GM12878 (cell line): Measurements from ENCODE around the gene RDM1. TPM values are rescaled to one million over a fixed set of nuclear protein-coding genes. Genes with fewer than 3 reads are reported as not detected.
A peak's percentile ranks its signal among the peaks of the same experiment; 100 is the strongest.

ENCODE experiments used
- ASH2L ChIP-seq: fragments of 300-600, 200-600 bp; sonication (generic); IDR thresholded peaks from 2 replicates; pipeline ENCODE4 v1.6.1; 2017; ENCODE audit warnings: low read depth, mild to moderate bottlenecking, borderline replicate concordance
- CBX5 ChIP-seq: sonication (generic); IDR thresholded peaks from 2 replicates; pipeline ENCODE4 v1.6.1; 2016; ENCODE audit warnings: low read depth, moderate library complexity, mild to moderate bottlenecking, inconsistent platforms
- CHD2 ChIP-seq: IDR thresholded peaks from 2 replicates; pipeline ENCODE4 v1.6.1; 2011; ENCODE audit warnings: low read depth, low read length, improper control_type of control experiment, borderline replicate concordance
- FOS ChIP-seq: IDR thresholded peaks from 3 replicates; pipeline ENCODE4 v1.6.1; 2011; ENCODE audit warnings: borderline replicate concordance; ENCODE audit not compliant: insufficient read length; ENCODE audit errors: extremely low read depth
- IKZF1 ChIP-seq: fragments of 450-650 bp; conservative IDR thresholded peaks from 2 replicates; pipeline ENCODE4 v1.6.1; 2017; ENCODE audit warnings: antibody characterized with exemption, mild to moderate bottlenecking
- KAT2A ChIP-seq: conservative IDR thresholded peaks from 2 replicates; pipeline ENCODE4 v1.6.1; 2011; ENCODE audit warnings: low read depth, low read length; ENCODE audit not compliant: control insufficient read depth
- RCOR1 ChIP-seq: conservative IDR thresholded peaks from 2 replicates; pipeline ENCODE4 v1.6.1; 2012; ENCODE audit warnings: low read depth, low read length, improper control_type of control experiment
- SIX5 ChIP-seq: IDR thresholded peaks from 2 replicates; pipeline ENCODE4 v1.6.1; 2011; ENCODE audit warnings: mild to moderate bottlenecking, low read depth, low read length, moderate library complexity; ENCODE audit not compliant: severe bottlenecking
- SPI1 ChIP-seq: IDR thresholded peaks from 2 replicates; pipeline ENCODE4 v1.6.1; 2011; ENCODE audit warnings: low read depth, mild to moderate bottlenecking, low read length, moderate library complexity, borderline replicate concordance; ENCODE audit not compliant: insufficient read depth
- SRF ChIP-seq, 2 experiments: IDR thresholded peaks; 2 replicates each; pipeline ENCODE4 v1.6.1; 2011; ENCODE audit warnings: low read depth in 2 of 2, low read length in 2 of 2, mild to moderate bottlenecking in 1 of 2, moderate library complexity in 1 of 2
- WRNIP1 ChIP-seq: IDR thresholded peaks from 2 replicates; pipeline ENCODE4 v1.6.1; 2011; ENCODE audit warnings: low read depth, low read length, improper control_type of control experiment, borderline replicate concordance
- ZNF24 ChIP-seq: fragments of 450-650 bp; IDR thresholded peaks from 2 replicates; pipeline ENCODE4 v1.6.1; 2017; ENCODE audit warnings: antibody characterized with exemption, mild to moderate bottlenecking
- ZNF274 ChIP-seq: IDR thresholded peaks from one replicate; pipeline ENCODE4 v1.8.0; 2011; ENCODE audit not compliant: insufficient read length, insufficient read depth
- ZNF622 ChIP-seq: fragments of 450-650 bp; IDR thresholded peaks from 2 replicates; pipeline ENCODE4 v1.6.1; 2017; ENCODE audit warnings: mild to moderate bottlenecking, inconsistent platforms
- polyA plus RNA-seq, 11 experiments: library from polyadenylated mRNA; depleted of rRNA in 4 of 11; unstranded in 6 of 11; stranded (reverse) in 5 of 11; fragments of >200 nt; fragmentation: Nextera tagmentation in 4 of 11; fragmentation: Illumina TruSeq in 1 of 11; extraction: Ambion mirVana in 4 of 11; extraction: Trizol in 1 of 11; gene quantifications; 1 replicate in 1 of 11; 2 replicates in 10 of 11; pipeline versions ENCODE4 v1.2.1 to v1.2.3, GENCODE V29; 2011 to 2016; ENCODE audit warnings: inconsistent platforms in 2 of 11, missing spikeins in 2 of 11, low read depth in 1 of 11
- total RNA-seq, 4 experiments: library from RNA; depleted of rRNA in 3 of 4; stranded (reverse); fragments of >200 nt in 3 of 4; fragmentation: Illumina TruSeq in 1 of 4; extraction: Trizol in 1 of 4; gene quantifications; 2 replicates each; pipeline versions ENCODE4 v1.2.1 to v1.2.3, GENCODE V29; 2013 to 2021
- TF ChIP-seq, protein P1 (sequence below): fragments of 150-350 bp; IDR thresholded peaks from 2 replicates; pipeline ENCODE4 v1.6.1; 2016; ENCODE audit warnings: low read depth, low read length
- TF ChIP-seq, protein P2 (sequence below): fragments of 450-650 bp; IDR thresholded peaks from 2 replicates; pipeline ENCODE4 v1.6.1; 2016; ENCODE audit warnings: mild to moderate bottlenecking
- TF ChIP-seq, protein P3 (sequence below): fragments of 450-650 bp; IDR thresholded peaks from 2 replicates; pipeline ENCODE4 v1.6.1; 2017; ENCODE audit warnings: mild to moderate bottlenecking, low read depth, inconsistent platforms; ENCODE audit not compliant: poor library complexity, severe bottlenecking
- TF ChIP-seq, protein P4 (sequence below): IDR thresholded peaks from 2 replicates; pipeline ENCODE4 v1.6.1; 2011; ENCODE audit warnings: low read depth, low read length, improper control_type of control experiment, borderline replicate concordance
- TF ChIP-seq, protein P5 (sequence below), 3 experiments: IDR thresholded peaks in 2 of 3; conservative IDR thresholded peaks in 1 of 3; 2 replicates each; pipeline ENCODE4 v1.5.1; 2011; ENCODE audit warnings: low read depth in 3 of 3, low read length in 3 of 3, mild to moderate bottlenecking in 3 of 3, control low read depth in 2 of 3, moderate library complexity in 2 of 3, inconsistent platforms in 1 of 3, mixed read lengths in 1 of 3; ENCODE audit not compliant: control insufficient read depth in 2 of 3, insufficient read depth in 1 of 3; ENCODE audit errors: extremely low read depth in 1 of 3

RDM1 gene
- total and polyA plus RNA-seq, 10 of the 15 experiments (the other 5 are each of a cell fraction or from before 2014, with no cell fraction given), result 5.7 to 18.4 (median 10.7) TPM

DNA sequence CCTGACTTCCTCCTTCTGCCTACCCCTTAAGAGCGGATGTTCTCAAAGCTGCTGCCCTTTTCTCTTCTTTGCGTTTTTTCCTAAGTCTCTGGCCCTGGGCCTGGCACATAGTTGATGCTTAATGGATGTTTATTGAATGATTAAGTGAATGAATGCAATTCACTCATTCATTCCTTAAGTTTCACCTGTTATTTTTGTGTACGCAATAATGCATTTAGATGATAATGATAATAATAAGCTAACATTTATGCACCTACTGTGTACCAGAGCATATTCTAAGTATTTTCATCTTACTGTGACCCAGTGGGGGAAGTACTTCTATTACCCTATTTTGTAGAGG, 54.8 kb downstream of the RDM1 start (continued):
- TF ChIP-seq, protein P1, sequence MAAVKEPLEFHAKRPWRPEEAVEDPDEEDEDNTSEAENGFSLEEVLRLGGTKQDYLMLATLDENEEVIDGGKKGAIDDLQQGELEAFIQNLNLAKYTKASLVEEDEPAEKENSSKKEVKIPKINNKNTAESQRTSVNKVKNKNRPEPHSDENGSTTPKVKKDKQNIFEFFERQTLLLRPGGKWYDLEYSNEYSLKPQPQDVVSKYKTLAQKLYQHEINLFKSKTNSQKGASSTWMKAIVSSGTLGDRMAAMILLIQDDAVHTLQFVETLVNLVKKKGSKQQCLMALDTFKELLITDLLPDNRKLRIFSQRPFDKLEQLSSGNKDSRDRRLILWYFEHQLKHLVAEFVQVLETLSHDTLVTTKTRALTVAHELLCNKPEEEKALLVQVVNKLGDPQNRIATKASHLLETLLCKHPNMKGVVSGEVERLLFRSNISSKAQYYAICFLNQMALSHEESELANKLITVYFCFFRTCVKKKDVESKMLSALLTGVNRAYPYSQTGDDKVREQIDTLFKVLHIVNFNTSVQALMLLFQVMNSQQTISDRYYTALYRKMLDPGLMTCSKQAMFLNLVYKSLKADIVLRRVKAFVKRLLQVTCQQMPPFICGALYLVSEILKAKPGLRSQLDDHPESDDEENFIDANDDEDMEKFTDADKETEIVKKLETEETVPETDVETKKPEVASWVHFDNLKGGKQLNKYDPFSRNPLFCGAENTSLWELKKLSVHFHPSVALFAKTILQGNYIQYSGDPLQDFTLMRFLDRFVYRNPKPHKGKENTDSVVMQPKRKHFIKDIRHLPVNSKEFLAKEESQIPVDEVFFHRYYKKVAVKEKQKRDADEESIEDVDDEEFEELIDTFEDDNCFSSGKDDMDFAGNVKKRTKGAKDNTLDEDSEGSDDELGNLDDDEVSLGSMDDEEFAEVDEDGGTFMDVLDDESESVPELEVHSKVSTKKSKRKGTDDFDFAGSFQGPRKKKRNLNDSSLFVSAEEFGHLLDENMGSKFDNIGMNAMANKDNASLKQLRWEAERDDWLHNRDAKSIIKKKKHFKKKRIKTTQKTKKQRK, result no peak
- TF ChIP-seq SPI1 (peak; percentile 49; the same call in 1 of the 2 replicates), CBX5 (no peak), SRF (IDR thresholded peaks at IDR 0.05; ENCODE audit: low read depth in 2 of 2, low read length in 2 of 2) (no peak), IKZF1 (no peak), ZNF274 (no peak), KAT2A (no peak), SIX5 (no peak), ZNF622 (no peak), RCOR1 (no peak), ASH2L (no peak), WRNIP1 (no peak), ZNF24 (peak; percentile 90), FOS (no peak), CHD2 (no peak)
- TF ChIP-seq, protein P2, sequence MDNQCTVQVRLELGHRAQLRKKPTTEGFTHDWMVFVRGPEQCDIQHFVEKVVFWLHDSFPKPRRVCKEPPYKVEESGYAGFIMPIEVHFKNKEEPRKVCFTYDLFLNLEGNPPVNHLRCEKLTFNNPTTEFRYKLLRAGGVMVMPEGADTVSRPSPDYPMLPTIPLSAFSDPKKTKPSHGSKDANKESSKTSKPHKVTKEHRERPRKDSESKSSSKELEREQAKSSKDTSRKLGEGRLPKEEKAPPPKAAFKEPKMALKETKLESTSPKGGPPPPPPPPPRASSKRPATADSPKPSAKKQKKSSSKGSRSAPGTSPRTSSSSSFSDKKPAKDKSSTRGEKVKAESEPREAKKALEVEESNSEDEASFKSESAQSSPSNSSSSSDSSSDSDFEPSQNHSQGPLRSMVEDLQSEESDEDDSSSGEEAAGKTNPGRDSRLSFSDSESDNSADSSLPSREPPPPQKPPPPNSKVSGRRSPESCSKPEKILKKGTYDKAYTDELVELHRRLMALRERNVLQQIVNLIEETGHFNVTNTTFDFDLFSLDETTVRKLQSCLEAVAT, result peak; percentile 45; the same call in 1 of the 2 replicates
- TF ChIP-seq, protein P3, sequence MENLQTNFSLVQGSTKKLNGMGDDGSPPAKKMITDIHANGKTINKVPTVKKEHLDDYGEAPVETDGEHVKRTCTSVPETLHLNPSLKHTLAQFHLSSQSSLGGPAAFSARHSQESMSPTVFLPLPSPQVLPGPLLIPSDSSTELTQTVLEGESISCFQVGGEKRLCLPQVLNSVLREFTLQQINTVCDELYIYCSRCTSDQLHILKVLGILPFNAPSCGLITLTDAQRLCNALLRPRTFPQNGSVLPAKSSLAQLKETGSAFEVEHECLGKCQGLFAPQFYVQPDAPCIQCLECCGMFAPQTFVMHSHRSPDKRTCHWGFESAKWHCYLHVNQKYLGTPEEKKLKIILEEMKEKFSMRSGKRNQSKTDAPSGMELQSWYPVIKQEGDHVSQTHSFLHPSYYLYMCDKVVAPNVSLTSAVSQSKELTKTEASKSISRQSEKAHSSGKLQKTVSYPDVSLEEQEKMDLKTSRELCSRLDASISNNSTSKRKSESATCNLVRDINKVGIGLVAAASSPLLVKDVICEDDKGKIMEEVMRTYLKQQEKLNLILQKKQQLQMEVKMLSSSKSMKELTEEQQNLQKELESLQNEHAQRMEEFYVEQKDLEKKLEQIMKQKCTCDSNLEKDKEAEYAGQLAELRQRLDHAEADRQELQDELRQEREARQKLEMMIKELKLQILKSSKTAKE, result no peak
- TF ChIP-seq, protein P4, sequence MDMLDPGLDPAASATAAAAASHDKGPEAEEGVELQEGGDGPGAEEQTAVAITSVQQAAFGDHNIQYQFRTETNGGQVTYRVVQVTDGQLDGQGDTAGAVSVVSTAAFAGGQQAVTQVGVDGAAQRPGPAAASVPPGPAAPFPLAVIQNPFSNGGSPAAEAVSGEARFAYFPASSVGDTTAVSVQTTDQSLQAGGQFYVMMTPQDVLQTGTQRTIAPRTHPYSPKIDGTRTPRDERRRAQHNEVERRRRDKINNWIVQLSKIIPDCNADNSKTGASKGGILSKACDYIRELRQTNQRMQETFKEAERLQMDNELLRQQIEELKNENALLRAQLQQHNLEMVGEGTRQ, result no peak
- TF ChIP-seq, protein P5, sequence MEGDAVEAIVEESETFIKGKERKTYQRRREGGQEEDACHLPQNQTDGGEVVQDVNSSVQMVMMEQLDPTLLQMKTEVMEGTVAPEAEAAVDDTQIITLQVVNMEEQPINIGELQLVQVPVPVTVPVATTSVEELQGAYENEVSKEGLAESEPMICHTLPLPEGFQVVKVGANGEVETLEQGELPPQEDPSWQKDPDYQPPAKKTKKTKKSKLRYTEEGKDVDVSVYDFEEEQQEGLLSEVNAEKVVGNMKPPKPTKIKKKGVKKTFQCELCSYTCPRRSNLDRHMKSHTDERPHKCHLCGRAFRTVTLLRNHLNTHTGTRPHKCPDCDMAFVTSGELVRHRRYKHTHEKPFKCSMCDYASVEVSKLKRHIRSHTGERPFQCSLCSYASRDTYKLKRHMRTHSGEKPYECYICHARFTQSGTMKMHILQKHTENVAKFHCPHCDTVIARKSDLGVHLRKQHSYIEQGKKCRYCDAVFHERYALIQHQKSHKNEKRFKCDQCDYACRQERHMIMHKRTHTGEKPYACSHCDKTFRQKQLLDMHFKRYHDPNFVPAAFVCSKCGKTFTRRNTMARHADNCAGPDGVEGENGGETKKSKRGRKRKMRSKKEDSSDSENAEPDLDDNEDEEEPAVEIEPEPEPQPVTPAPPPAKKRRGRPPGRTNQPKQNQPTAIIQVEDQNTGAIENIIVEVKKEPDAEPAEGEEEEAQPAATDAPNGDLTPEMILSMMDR (IDR thresholded peaks at IDR 0.05 in 2 of 3, conservative IDR thresholded peaks at IDR 0.05 in 1 of 3; ENCODE audit: control insufficient read depth in 2 of 3, extremely low read depth in 1 of 3, insufficient read depth in 1 of 3, low read depth in 3 of 3, low read length in 3 of 3), result no peak
